AG04449 (cell line): Measurements from ENCODE around the gene TMEM229A.
"Not testable (repeated sequence)": the region's sequence is repeated elsewhere in the genome, so short reads cannot be mapped to it uniquely, and the experiment has no call there.

Experiments
- CTCF ChIA-PET: fragments of 350-600 bp; formaldehyde crosslinking; extraction: SDS; loops from one replicate; lab custom pipeline; 2021; ENCODE audit warnings: antibody characterized with exemption; lab: Yijun Ruan, JAX
- POLR2A ChIA-PET: fragments of 400-600, 350-600 bp; formaldehyde crosslinking; extraction: SDS; loops from one replicate; lab custom pipeline; 2020; ENCODE audit warnings: antibody characterized with exemption, inconsistent platforms; lab: Yijun Ruan, JAX
- DNase-seq: peaks from one replicate; pipeline ENCODE4 v3.0.0-alpha.2; 2010; ENCODE audit warnings: low read depth, low spot score
- H3K4me3 ChIP-seq: 2 replicates; pipeline ENCODE4 v1.5.1; 2011; ENCODE audit warnings: low read depth, mild to moderate bottlenecking, control low read depth, low read length
- CTCF ChIP-seq: IDR thresholded peaks from one replicate; pipeline ENCODE4 v1.5.1; 2011; ENCODE audit warnings: mild to moderate bottlenecking, moderate library complexity, low read length, control low read depth, inconsistent platforms; ENCODE audit not compliant: insufficient read depth; ENCODE audit errors: missing control alignments

TMEM229A gene

GRCh38 chr7:124009321-124009720 is 23.5 kb downstream of the TMEM229A start:
- CTCF ChIA-PET, result no interaction called here
- POLR2A ChIA-PET, result no interaction called here
- no peak overlapping the region for H3K4me3 ChIP-seq
- TF ChIP-seq CTCF, result no peak
- no peak for DNase-seq

- DNase-seq, CTCF ChIA-PET, POLR2A ChIA-PET, H3K4me3 ChIP-seq: not testable (repeated sequence)
Observed at GRCh38 chr7:124008296-124008695, 24.6 kb downstream of the TMEM229A start.

DNA sequence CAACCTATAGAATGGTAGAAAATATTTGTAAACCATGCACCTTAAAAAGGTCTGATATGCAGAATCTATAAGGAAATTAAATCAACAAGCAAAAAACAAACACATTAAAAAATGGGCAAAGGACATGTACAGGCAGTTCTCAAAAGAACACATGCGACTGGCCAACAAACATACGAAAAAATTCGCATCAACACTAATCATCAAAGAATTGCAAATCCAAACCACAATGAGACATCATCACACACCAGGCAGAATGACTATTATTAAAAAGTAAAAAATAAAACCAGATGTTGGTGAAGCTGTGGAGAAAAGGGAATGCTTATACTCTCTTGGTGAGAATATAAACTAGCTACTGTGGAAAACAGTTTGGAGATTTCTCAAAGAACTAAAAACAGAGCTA is 33.2 kb downstream of the TMEM229A start:
- no peak for DNase-seq
- CTCF ChIA-PET, result no interaction called here
- no peak overlapping the region for H3K4me3 ChIP-seq
- POLR2A ChIA-PET, result no interaction called here
- no peak for TF ChIP-seq CTCF

- no peak for DNase-seq
- POLR2A ChIA-PET, result no interaction called here
Observed at GRCh38 chr7:123998921-123999320, 33.9 kb downstream of the TMEM229A start.

GRCh38 chr7:123996327-123996625 is 36.6 kb downstream of the TMEM229A start:
- TF ChIP-seq CTCF, result no peak
- POLR2A ChIA-PET, result no interaction called here
- no peak overlapping the region for H3K4me3 ChIP-seq
- no peak for DNase-seq
- CTCF ChIA-PET, result no interaction called here

More at GRCh38 chr7:123998921-123999320, 33.9 kb downstream of the TMEM229A start:
- no peak for TF ChIP-seq CTCF
- CTCF ChIA-PET, result interaction anchor here (0.6 kb wide), 1 partner anchor 28 kb away, joined by 4 read pairs; no protein-coding TSS in a partner anchor
- H3K4me3 ChIP-seq, result no peak overlapping the region

DNA sequence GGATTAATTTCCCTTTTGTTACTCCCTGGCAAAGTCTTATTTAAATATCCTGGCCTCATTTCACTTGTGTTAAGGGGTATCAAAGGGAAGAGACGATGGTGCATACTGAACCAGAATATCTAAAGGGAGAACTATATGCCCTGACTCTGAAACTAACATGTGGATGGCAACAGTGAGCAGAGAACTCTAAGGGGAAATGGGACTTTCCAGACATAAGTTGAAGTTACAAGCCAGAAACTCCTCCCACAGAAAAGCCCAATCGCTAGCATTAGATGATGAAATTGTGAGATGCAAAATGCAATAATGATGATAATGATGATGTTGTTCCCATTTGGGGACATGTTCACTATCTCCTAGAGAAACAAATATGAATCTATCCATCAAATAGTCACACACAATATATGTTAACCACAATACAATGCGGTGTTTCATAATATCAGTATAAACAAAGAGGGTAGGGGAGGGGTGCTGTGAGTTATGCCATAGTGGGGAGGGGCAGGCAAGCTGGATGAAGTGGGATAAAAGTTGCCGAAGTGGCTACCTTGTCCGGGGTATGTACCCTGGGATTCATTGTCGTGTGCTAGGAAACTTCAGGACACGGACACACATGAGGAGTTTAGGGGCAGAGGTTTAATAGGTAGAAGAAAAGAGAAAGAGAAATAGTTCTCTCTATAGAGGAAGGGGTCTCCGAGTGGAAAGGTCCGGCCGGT is 37.1 kb downstream of the TMEM229A start:
- POLR2A ChIA-PET, result no interaction called here
- TF ChIP-seq CTCF, result no peak
- DNase-seq, result no peak
- H3K4me3 ChIP-seq, result no peak overlapping the region
- CTCF ChIA-PET, result no interaction called here

- no peak for DNase-seq
- POLR2A ChIA-PET, result no interaction called here
- TF ChIP-seq CTCF, result no peak
- CTCF ChIA-PET, result no interaction called here
- H3K4me3 ChIP-seq, result no peak overlapping the region
Observed at GRCh38 chr7:123994449-123994848, 38.4 kb downstream of the TMEM229A start.
